Activated CD4-positive, alpha-beta T cell treated with anti-CD3 and anti-CD28 coated beads, Interleukin-2, amount 10 ng/mL, durations not matched to agents 24 days and 14 days (primary cell): ENCODE measurements around the gene KRT4. TPM values are rescaled to one million over a fixed set of nuclear protein-coding genes. Genes with fewer than 3 reads are reported as not detected.

Source experiments
- DNase-seq: peaks from one replicate; pipeline ENCODE4 v3.0.0; 2022
- H3K27ac Mint-ChIP-seq: one replicate; pipeline ENCODE4 v1.8.0; 2022; ENCODE audit warnings: mild to moderate bottlenecking, mixed read lengths
- H3K27me3 Mint-ChIP-seq: one replicate; pipeline ENCODE4 v1.8.0; 2022; ENCODE audit warnings: mixed read lengths
- H3K36me3 Mint-ChIP-seq: one replicate; pipeline ENCODE4 v1.8.0; 2022; ENCODE audit warnings: low read depth, mild to moderate bottlenecking, mixed read lengths
- H3K4me1 Mint-ChIP-seq: one replicate; pipeline ENCODE4 v1.8.0; 2021; ENCODE audit warnings: mixed read lengths
- H3K4me3 Mint-ChIP-seq: one replicate; pipeline ENCODE4 v1.8.0; 2022; ENCODE audit warnings: mild to moderate bottlenecking, moderate library complexity, mixed read lengths
- H3K9me3 Mint-ChIP-seq: one replicate; pipeline ENCODE4 v1.8.0; 2021; ENCODE audit warnings: mixed read lengths
- intact Hi-C: fragments of 100-400 bp; cut with micrococcal nuclease; formaldehyde crosslinking; loops from one replicate; pipeline ENCODE4 v1.15.1; 2023
- total RNA-seq: library from RNA; stranded (reverse); gene quantifications from 2 replicates; pipeline ENCODE4 v1.2.3, GENCODE V29; 2022

Gene KRT4
- total RNA-seq, 1 donor from 2014 or later: not detected

DNA sequence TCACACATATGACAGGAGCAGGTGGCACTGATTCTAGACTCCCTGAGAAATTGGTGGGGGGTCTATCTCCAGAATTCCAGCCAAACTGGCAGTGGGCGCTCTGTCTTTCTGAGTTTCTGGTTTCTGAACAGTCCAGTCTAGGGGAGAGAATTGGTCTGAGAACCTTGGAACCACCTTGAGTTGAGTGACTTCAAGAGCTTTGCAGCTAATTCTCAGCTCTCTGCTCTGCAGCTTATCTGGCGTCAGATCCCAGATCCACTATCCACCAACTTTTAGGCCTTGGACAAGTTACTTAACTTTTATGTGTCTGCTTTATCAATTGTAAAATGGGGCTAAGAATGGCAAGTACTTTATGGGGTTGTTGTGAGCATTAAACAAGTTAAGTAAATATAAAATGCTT is 35.1 kb downstream of the KRT4 start:
- no peak for DNase-seq

DNA sequence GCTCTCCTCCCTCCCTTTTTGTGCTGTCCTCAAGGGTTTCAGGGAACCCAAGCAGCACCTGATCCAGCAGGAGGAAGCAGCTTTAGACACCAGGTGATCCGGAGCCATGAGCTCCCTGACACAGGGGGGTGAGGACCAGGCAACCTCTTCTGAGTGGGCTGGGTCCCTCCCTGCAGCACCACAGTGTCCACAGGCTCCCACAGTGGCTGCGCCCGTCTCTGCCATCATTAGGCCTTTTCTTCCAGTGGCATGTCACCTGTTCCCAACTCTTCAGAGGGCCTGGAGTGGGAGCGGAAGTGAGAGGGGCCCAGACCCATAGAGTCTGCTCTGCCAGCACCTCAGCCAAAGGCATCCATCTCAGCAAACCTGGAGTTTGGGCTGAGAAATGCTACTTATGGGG is 36.4 kb downstream of the KRT4 start:
- Mint-ChIP-seq H3K36me3 (no peaks in the 10 kb centered on the region), H3K9me3 (no peaks in the 10 kb centered on the region), H3K4me1 (no peaks in the 10 kb centered on the region), H3K27me3 (peaks cover 11% of the 10 kb centered on the region), H3K27ac (no peak overlapping the region), H3K4me3 (no peak overlapping the region)
- intact Hi-C loops: no loop called here
- no peak for DNase-seq

More for the DNA sequence above, 35.1 kb downstream of the KRT4 start:
- peaks cover 12% of the 10 kb centered on the region for H3K27me3 Mint-ChIP-seq
- no peaks in the 10 kb centered on the region for H3K4me1 Mint-ChIP-seq
- intact Hi-C loops: no loop called here
- no peak overlapping the region for H3K27ac Mint-ChIP-seq
- no peaks in the 10 kb centered on the region for H3K9me3 Mint-ChIP-seq
- no peaks in the 10 kb centered on the region for H3K36me3 Mint-ChIP-seq
- H3K4me3 Mint-ChIP-seq: no peak overlapping the region

DNA sequence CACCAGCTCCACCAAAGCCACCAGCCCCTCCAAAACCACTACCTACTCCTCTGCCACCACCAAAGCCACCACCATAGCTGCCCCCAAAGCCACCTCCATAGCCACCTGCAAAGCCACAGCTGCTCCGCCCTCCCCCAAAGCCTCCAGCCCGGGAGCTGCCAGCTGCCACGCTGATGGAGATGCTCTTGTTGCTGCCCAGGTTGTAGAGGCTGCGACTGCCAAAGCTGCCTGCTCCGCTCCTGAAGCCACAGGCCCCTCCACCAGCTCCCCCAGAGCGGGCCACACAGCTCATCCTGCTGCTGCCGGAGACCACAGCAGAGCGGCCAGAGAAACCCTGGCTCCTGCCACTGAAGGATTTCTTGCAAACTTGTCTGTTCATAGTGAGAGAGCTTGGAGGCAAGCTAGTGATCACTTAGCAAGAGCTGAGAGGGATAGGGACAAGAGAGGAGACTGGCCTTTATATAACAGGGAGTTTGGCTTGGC is 37.0 kb downstream of the KRT4 start, which contains the start of gene KRT76:
Gene KRT76 (minus strand): TSS at position 433 of the 483 bp plus-strand sequence. CDS start 54 bp downstream, at position 379.
- no peaks in the 10 kb centered on the region for H3K9me3 Mint-ChIP-seq
- H3K36me3 Mint-ChIP-seq: no peaks in the 10 kb centered on the region
- H3K4me3 Mint-ChIP-seq: no peak within 1 kb of the TSS
- no peak within 1 kb of the TSS for H3K27ac Mint-ChIP-seq
- no peak for DNase-seq
- intact Hi-C loops: no loop called here
- H3K4me1 Mint-ChIP-seq: no peaks in the 10 kb centered on the region
- H3K27me3 Mint-ChIP-seq: peaks cover 9% of the 10 kb centered on the region

DNA sequence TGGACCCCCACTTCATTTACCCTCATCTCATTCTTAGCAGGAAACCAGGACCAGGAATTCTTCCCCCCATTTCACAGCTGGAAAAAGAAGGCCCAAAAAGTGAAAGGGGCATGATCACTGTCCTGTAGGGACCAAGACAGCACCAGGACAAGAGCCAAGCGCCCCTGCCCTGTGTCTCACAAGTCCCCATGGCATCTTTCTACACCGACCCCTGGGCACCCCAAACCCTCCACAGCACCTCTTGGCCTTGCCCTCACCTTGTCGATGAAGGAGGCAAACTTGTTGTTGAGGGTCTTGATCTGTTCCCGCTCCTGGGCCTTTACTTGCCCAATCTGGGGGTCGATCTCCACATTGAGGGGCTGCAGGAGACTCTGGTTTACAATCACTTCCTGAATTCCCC is 37.5 kb downstream of the KRT4 start:
- Mint-ChIP-seq H3K27me3 (peaks cover 7% of the 10 kb centered on the region), H3K27ac (no peak overlapping the region), H3K4me3 (no peak overlapping the region), H3K4me1 (no peaks in the 10 kb centered on the region), H3K36me3 (no peaks in the 10 kb centered on the region), H3K9me3 (no peaks in the 10 kb centered on the region)
- no peak for DNase-seq
- intact Hi-C loops: no loop called here

DNA sequence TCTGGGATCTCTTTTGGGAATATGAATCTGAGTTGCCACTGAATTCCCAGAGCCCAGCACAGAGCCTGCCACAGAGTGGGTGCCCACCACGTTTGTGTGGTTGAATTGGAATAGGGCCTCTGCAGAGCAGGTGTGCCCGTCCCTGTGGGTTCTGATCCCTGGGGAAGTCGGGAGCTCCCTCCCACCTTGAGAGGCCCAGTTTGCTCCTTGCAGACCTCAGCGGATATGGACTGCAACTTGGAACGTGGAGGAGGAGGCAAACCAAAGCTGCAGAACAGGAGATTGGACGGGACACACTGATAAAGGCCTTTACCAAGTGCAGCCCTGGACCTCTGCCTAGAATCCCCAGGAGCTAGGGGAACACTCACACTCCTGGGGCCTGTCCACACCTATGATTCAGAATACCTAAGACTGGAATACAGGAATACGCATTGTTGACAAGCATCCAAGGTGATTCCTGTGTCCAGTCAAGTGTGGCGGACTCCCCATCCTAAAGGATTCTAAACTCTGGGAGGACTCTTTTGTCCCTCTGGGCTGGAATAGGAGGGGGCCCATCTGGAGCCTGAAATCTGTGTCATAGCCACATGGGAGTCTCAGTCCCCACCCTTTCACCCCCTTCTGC is 39.2 kb downstream of the KRT4 start:
- Mint-ChIP-seq H3K27ac (no peak overlapping the region), H3K36me3 (no peaks in the 10 kb centered on the region), H3K27me3 (peaks cover 5% of the 10 kb centered on the region), H3K4me3 (no peak overlapping the region), H3K4me1 (no peaks in the 10 kb centered on the region), H3K9me3 (no peaks in the 10 kb centered on the region)
- intact Hi-C loops: no loop called here
- no peak for DNase-seq

- no peak for DNase-seq
- Mint-ChIP-seq H3K27me3 (peaks cover 5% of the 10 kb centered on the region), H3K4me1 (no peaks in the 10 kb centered on the region), H3K27ac (no peak overlapping the region), H3K36me3 (no peaks in the 10 kb centered on the region), H3K9me3 (no peaks in the 10 kb centered on the region), H3K4me3 (no peak overlapping the region)
- intact Hi-C loops: no loop called here
Measured at GRCh38 chr12:52772772-52773171, 41.1 kb downstream of the KRT4 start.

DNA sequence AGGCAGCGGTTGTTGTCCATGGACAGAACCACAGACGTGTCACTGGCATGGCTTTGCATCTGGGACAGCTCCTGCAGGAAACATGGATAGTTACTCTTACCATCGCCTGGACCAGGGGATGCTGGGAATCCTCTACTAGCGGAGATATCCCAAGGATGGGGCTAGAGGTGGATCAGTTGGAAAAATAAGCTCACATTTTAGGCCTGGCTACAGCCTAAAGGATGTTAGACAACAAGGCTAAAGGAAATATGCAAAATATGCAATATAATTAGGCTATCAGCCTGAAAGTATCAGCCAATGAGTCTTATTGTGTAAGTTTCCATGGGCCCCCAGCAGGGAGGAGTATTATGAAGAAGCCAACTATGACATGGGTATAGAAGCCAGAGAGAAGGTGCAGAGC is 41.7 kb downstream of the KRT4 start:
- DNase-seq: no peak
- Mint-ChIP-seq H3K27ac (no peak overlapping the region), H3K9me3 (no peaks in the 10 kb centered on the region), H3K36me3 (no peaks in the 10 kb centered on the region), H3K4me3 (no peak overlapping the region), H3K27me3 (peaks cover 5% of the 10 kb centered on the region), H3K4me1 (no peaks in the 10 kb centered on the region)
- intact Hi-C loops: no loop called here

GRCh38 chr12:52771505-52771904 is 42.4 kb downstream of the KRT4 start:
- Mint-ChIP-seq H3K27ac (no peak overlapping the region), H3K27me3 (peaks cover 5% of the 10 kb centered on the region), H3K36me3 (no peaks in the 10 kb centered on the region), H3K4me1 (no peaks in the 10 kb centered on the region), H3K4me3 (no peak overlapping the region), H3K9me3 (no peaks in the 10 kb centered on the region)
- intact Hi-C loops: no loop called here
- no peak for DNase-seq

DNA sequence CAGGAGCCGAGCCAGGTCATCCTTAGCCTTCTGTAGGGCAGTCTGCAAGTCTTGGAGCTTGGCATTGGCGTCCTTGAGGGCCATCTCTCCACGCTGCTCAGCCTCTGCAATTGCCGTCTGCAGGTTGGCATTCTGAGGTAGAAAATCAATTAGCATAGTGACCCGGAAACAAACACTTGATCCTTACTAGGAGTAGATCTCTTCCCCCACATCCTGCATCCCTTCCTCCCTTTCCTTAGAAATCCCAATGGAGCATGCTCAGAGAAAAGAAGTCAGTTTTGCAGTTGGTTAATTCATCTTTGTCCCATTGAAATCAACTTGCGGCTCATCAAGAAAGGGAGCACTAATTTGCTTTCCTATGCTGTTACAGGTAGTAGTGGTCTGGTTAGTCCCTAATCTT is 42.8 kb downstream of the KRT4 start:
- H3K27me3 Mint-ChIP-seq: peaks cover 5% of the 10 kb centered on the region
- H3K36me3 Mint-ChIP-seq: no peaks in the 10 kb centered on the region
- H3K27ac Mint-ChIP-seq: no peak overlapping the region
- DNase-seq: no peak
- no peaks in the 10 kb centered on the region for H3K9me3 Mint-ChIP-seq
- H3K4me3 Mint-ChIP-seq: no peak overlapping the region
- intact Hi-C loops: no loop called here
- no peaks in the 10 kb centered on the region for H3K4me1 Mint-ChIP-seq

DNA sequence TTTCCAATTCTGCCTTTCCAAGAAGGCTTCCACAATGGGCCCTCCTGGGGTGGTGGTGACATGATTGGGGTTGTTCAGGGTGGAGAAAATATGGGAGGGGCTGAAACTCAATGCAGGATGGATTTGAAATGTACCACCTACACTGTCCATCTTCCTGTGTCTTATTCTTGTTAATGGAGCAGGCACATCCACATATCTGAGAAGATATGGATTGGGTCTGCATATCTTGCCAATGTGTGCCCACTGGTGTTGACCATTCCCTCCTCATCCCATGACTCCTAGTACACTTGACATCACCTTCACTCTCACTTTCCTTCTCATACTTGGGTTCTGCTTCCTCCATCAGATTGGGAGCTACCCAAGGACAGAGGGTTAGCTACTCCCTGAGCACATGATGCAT is 44.0 kb downstream of the KRT4 start:
- Mint-ChIP-seq H3K36me3 (no peaks in the 10 kb centered on the region), H3K27ac (no peak overlapping the region), H3K9me3 (no peaks in the 10 kb centered on the region), H3K4me3 (no peak overlapping the region), H3K27me3 (peaks cover 3% of the 10 kb centered on the region), H3K4me1 (no peaks in the 10 kb centered on the region)
- no peak for DNase-seq
- intact Hi-C loops: no loop called here

GRCh38 chr12:52769354-52769753 is 44.6 kb downstream of the KRT4 start:
- Mint-ChIP-seq H3K9me3 (no peaks in the 10 kb centered on the region), H3K27ac (no peak overlapping the region), H3K4me3 (no peak overlapping the region), H3K36me3 (no peaks in the 10 kb centered on the region), H3K4me1 (no peaks in the 10 kb centered on the region), H3K27me3 (peaks cover 6% of the 10 kb centered on the region)
- DNase-seq: no peak
- intact Hi-C loops: no loop called here

GRCh38 chr12:52768479-52769200 is 45.3 kb downstream of the KRT4 start:
- no peak for DNase-seq
- peaks cover 6% of the 10 kb centered on the region for H3K27me3 Mint-ChIP-seq
- no peaks in the 10 kb centered on the region for H3K36me3 Mint-ChIP-seq
- H3K4me1 Mint-ChIP-seq: no peaks in the 10 kb centered on the region
- intact Hi-C loops: no loop called here
- H3K27ac Mint-ChIP-seq: no peak overlapping the region
- no peaks in the 10 kb centered on the region for H3K9me3 Mint-ChIP-seq
- H3K4me3 Mint-ChIP-seq: no peak overlapping the region

DNA sequence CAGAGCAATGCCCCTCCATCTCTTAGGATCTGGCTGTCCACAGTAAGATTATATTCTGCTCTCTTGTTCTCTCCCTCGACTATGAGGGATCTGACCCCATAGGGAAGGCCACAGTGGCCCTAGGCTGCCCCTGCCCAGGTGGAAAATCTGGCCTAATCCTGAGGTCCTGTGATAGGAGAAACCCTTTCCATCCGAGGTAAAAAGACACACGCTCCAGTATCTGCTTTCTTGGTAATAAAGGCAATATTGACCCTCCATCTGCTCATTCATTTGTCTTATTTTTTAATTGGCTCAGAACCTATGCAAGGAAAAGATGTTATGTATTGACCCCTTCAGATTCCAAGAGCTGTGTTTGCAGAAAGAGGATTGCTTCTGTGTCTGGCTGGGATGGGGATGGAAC is 46.5 kb downstream of the KRT4 start:
- no peak for DNase-seq
- intact Hi-C loops: no loop called here
- H3K4me1 Mint-ChIP-seq: no peaks in the 10 kb centered on the region
- peaks cover 6% of the 10 kb centered on the region for H3K27me3 Mint-ChIP-seq
- no peaks in the 10 kb centered on the region for H3K9me3 Mint-ChIP-seq
- H3K4me3 Mint-ChIP-seq: no peak overlapping the region
- no peaks in the 10 kb centered on the region for H3K36me3 Mint-ChIP-seq
- no peak overlapping the region for H3K27ac Mint-ChIP-seq

- Mint-ChIP-seq H3K9me3 (no peaks in the 10 kb centered on the region), H3K36me3 (no peaks in the 10 kb centered on the region), H3K27ac (no peak overlapping the region), H3K27me3 (peaks cover 6% of the 10 kb centered on the region), H3K4me1 (no peaks in the 10 kb centered on the region), H3K4me3 (no peak overlapping the region)
- intact Hi-C loops: no loop called here
- no peak for DNase-seq
Measured at GRCh38 chr12:52767020-52767379, 46.9 kb downstream of the KRT4 start.
